GM18861 (cell line): ENCODE results near the gene RBM22.

ENCODE experiments used
- ATAC-seq: cut with Tn5 transposase; IDR thresholded peaks from one replicate; pipeline ENCODE4 v1.9.1; 2021; ENCODE audit not compliant: unreplicated experiment

RBM22 gene

DNA sequence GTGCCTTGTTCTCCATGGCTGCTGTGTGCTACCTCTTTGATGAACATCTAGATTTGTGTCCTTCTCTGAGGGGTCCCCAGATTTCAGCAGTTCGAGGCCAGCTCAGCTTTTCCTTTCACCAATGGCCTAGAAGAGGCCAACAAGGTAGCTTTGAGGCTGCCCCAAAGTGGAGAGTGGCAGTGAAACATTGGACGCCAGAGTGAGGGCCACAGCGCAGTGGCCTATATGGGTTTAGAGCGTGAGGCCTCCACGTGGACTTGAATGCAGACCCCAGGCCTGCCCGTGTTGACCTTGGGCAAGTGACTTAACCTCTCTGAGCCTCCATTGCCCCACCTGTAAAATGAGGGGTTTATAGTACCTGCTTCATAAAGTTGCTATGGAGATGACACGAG is 28.0 kb downstream of the RBM22 start:
- no peak for ATAC-seq

DNA sequence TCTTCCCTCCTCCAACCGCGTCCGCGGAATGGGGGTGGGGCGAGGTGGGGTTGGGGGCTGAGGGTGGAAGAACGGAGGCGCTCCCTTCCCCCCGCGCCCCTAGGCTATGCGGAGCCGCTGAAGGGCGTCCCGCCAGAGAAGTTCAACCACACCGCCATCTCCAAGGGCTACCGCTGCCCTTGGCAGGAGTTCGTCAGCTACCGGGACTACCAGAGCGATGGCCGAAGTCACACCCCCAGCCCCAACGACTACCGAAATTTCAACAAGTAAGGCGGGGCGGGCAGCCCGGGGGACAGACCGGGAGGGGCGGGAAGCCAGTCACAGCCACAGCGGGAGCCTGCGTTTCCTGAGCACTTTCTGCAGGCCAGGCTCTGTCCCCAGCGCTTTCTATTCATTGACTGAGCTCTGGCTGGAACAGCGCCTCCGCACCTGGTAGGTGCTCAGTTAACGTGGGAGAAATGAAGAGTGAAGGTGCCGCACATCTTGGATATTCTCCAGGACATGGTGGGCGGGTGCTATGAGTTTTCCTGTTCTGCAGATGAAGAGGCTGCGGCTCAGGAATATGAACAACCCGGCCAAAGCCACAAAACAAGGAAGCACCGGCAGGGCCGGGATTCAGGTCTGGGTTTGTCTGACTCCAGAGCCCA is 28.5 kb downstream of the RBM22 start:
- no peak for ATAC-seq

- no peak for ATAC-seq
Measured at GRCh38 chr5:150671509-150672236, 29.2 kb downstream of the RBM22 start.

GRCh38 chr5:150670948-150671310 is 29.9 kb downstream of the RBM22 start:
- no peak for ATAC-seq

DNA sequence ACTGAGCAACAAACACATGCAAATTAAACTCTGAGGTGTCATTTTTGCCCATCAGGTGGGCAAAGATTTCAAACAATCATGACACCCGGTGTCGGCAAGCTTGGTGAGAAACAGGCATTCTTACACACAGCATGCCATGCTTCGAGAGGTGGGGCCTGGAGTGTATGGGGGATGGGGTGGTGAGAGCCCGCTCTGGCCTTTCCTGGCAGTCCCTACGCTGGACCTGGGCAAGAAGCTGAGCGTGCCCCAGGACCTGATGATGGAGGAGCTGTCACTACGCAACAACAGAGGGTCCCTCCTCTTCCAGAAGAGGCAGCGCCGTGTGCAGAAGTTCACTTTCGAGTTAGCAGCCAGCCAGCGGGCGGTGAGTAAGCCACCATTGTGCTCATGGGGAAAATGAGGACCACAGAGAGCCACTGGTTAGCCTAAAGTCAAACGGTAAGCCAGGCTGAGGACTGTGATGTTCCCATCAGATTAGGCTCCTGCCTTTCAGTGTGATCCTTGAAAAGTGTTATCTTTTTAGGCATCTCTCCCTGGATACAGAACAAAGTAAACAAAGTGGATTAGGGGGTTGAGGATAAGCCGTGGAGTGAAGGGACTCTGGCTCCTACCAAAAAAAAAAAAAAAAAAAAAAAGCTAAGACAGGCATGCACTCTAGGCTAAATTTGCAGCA is 30.5 kb downstream of the RBM22 start:
- ATAC-seq: no peak

GRCh38 chr5:150665044-150665443 is 35.8 kb downstream of the RBM22 start:
- no peak for ATAC-seq

DNA sequence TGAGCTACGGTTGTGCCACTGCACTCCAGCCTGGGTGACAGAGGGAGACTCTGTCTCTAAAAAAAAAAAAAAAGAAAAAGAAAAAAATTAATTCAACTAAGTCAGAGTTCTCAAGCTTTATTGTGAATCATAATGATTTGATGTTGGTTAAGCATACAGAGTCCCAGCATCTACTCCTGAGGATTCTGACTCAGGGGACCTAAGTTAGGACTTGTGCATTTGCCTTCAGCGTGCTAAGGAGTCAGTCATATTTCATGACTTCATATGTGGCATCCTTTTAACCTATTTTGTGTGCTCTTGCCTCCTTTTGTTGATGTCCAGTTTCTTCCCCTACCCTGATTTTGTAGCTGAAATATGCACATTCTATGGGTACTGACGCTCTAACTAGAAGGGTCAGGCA is 36.9 kb downstream of the RBM22 start:
- no peak for ATAC-seq

GRCh38 chr5:150662731-150663516 is 37.9 kb downstream of the RBM22 start:
- ATAC-seq: no peak

GRCh38 chr5:150661821-150662596 is 38.9 kb downstream of the RBM22 start:
- no peak for ATAC-seq

GRCh38 chr5:150661086-150661485 is 39.8 kb downstream of the RBM22 start, which contains the start of gene MYOZ3:
MYOZ3 (plus strand) TSS chr5:150661251; CDS start chr5:150662942, 1,691 bp downstream.
- no peak for ATAC-seq

- ATAC-seq: no peak
Measured at GRCh38 chr5:150660108-150660831, 40.6 kb downstream of the RBM22 start.

DNA sequence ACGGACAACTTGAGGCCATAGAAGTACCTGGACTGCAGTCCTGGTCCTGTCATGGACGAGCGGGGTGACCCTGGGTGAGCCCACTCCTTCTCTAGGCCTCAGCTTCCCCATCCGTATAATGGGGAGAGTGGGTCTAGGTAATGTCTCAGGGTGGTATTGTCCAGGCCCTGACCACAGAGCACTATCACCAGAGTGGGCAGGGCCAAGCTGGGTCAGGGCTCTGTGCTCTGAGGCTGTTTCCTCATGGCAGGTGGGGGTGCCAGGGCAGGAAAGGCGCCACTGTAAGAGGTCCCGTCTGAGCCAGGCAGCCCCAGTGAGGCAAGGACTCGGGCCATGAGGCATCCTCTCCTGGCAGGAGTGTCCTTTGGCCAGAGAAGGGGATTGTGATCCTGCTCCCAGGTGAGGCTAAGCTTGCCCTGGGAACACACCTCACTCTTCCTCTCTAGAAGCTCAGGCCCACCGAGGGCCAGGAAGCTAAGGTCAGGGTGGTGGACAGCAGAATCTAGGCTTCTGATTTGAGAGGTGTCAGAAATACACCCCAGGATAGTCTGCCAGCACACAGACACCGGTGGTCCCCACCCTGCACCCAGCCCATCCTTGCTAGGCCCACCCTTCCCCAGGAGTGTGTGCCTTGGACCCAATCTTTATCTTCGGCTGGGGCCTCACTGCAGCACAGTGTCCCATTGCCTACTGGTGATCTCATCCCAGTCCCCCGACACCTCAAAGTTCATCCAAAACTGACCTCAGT is 41.3 kb downstream of the RBM22 start:
- no peak for ATAC-seq

- no peak for ATAC-seq
Measured at GRCh38 chr5:150658699-150659265, 42.1 kb downstream of the RBM22 start.

- no peak for ATAC-seq
Measured at GRCh38 chr5:150658121-150658520, 42.7 kb downstream of the RBM22 start.

- peak; percentile 77 for ATAC-seq
Measured at GRCh38 chr5:150656191-150657132, 44.4 kb downstream of the RBM22 start.

DNA sequence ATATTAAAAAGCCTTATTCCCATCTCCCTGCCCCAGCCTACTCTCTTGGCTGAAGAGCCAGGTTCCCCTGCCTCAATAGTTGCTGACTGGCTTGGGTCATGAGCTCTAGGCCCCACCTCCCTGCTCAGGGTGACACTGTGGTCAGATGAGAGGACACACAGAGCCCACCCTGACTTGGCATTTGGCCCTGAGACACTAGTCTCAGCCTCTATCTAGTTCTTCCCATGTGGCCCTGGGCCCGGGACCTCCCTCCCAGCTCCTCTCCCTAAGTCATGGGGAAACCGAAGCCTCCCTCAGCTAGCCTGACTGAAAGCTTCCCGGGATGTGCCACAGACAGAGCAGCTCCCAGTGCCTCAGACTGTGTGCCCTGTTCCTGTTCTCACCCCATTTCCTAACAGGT is 45.6 kb downstream of the RBM22 start:
- no peak for ATAC-seq

- no peak for ATAC-seq
Measured at GRCh38 chr5:150653762-150654556, 46.9 kb downstream of the RBM22 start.
